Measurements from ENCODE around the gene AP1G2. TPM values are rescaled to one million over a fixed set of nuclear protein-coding genes. Genes with fewer than 3 reads are reported as not detected.

AP1G2 gene
- total RNA-seq, 1 donor from 2014 or later, result 56.2 TPM

GRCh38 chr14:23580948-23581281, 13.3 kb upstream of the AP1G2 start:
- H3K27ac ChIP-seq, result no peak overlapping the region
- H3K4me3 ChIP-seq, result no peak overlapping the region
- peaks cover 3 to 4% of the 10 kb centered on the region in 2 donors for H3K4me1 ChIP-seq
- peaks cover 16% of the 10 kb centered on the region for H3K27me3 ChIP-seq
- intact Hi-C loops (cut with DNase I), result no loop called here
- no peaks in the 10 kb centered on the region for H3K36me3 ChIP-seq
- H3K9me3 ChIP-seq, result no peaks in the 10 kb centered on the region
- TF ChIP-seq CTCF (IDR thresholded peaks at IDR 0.05), result no peak
- no peak for DNase-seq (ENCODE audit: low spot score in 2 of 2)

GRCh38 chr14:23580152-23580926, 12.7 kb upstream of the AP1G2 start:
- DNase-seq (ENCODE audit: low spot score in 2 of 2), result no peak
- peaks cover 22% of the 10 kb centered on the region for H3K27me3 ChIP-seq
- no peak overlapping the region for H3K4me3 ChIP-seq

GRCh38 chr14:23579739-23580138, 12.1 kb upstream of the AP1G2 start:
- intact Hi-C loops (cut with DNase I), result no loop called here
- Histone ChIP-seq H3K27me3 (peaks cover 23% of the 10 kb centered on the region), H3K9me3 (no peaks in the 10 kb centered on the region), H3K36me3 (no peaks in the 10 kb centered on the region), H3K4me3 (no peak overlapping the region), H3K4me1 (peaks cover 3 to 4% of the 10 kb centered on the region in 2 donors), H3K27ac (no peak overlapping the region)
- DNase-seq (ENCODE audit: low spot score in 2 of 2), result no peak
- no peak for TF ChIP-seq CTCF (IDR thresholded peaks at IDR 0.05)

More at GRCh38 chr14:23580152-23580926, 12.7 kb upstream of the AP1G2 start:
- H3K36me3 ChIP-seq, result no peaks in the 10 kb centered on the region
- no peak overlapping the region for H3K27ac ChIP-seq
- intact Hi-C loops (cut with DNase I), result no loop called here
- TF ChIP-seq CTCF (IDR thresholded peaks at IDR 0.05), result no peak
- peaks cover 3 to 4% of the 10 kb centered on the region in 2 donors for H3K4me1 ChIP-seq
- H3K9me3 ChIP-seq, result no peaks in the 10 kb centered on the region

- no peak for DNase-seq (ENCODE audit: low spot score in 2 of 2)
- H3K36me3 ChIP-seq, result no peaks in the 10 kb centered on the region
- H3K4me1 ChIP-seq, result peaks cover 3 to 4% of the 10 kb centered on the region in 2 donors
- intact Hi-C loops (cut with DNase I), result no loop called here
- peaks cover 26% of the 10 kb centered on the region for H3K27me3 ChIP-seq
- H3K4me3 ChIP-seq, result no peak overlapping the region
- H3K9me3 ChIP-seq, result no peaks in the 10 kb centered on the region
- no peak for TF ChIP-seq CTCF (IDR thresholded peaks at IDR 0.05)
- no peak overlapping the region for H3K27ac ChIP-seq
Observed at GRCh38 chr14:23579311-23579630, 11.7 kb upstream of the AP1G2 start.

- peak within 1 kb of the TSS in 1 of 2 donors; percentile 3 for H3K4me3 ChIP-seq
- DNase-seq (ENCODE audit: low spot score in 2 of 2), result no peak
Observed at GRCh38 chr14:23578560-23579310, 11.1 kb upstream of the AP1G2 start, which contains the start of gene JPH4. Gene JPH4 (minus strand): TSS chr14:23578790. CDS start chr14:23577453, 1,337 bp downstream.

More at GRCh38 chr14:23578560-23579310, 11.1 kb upstream of the AP1G2 start, which contains the start of gene JPH4:
- peaks cover 26% of the 10 kb centered on the region for H3K27me3 ChIP-seq
- TF ChIP-seq CTCF (IDR thresholded peaks at IDR 0.05), result no peak
- H3K27ac ChIP-seq, result no peak within 1 kb of the TSS
- H3K9me3 ChIP-seq, result no peaks in the 10 kb centered on the region
- H3K36me3 ChIP-seq, result no peaks in the 10 kb centered on the region
- intact Hi-C loops (cut with DNase I), result no loop called here
- H3K4me1 ChIP-seq, result peaks cover 3 to 4% of the 10 kb centered on the region in 2 donors

All from ascending aorta (tissue), 2 donors.